Measurements from ENCODE around the gene CETN3.

The CETN3 gene

DNA sequence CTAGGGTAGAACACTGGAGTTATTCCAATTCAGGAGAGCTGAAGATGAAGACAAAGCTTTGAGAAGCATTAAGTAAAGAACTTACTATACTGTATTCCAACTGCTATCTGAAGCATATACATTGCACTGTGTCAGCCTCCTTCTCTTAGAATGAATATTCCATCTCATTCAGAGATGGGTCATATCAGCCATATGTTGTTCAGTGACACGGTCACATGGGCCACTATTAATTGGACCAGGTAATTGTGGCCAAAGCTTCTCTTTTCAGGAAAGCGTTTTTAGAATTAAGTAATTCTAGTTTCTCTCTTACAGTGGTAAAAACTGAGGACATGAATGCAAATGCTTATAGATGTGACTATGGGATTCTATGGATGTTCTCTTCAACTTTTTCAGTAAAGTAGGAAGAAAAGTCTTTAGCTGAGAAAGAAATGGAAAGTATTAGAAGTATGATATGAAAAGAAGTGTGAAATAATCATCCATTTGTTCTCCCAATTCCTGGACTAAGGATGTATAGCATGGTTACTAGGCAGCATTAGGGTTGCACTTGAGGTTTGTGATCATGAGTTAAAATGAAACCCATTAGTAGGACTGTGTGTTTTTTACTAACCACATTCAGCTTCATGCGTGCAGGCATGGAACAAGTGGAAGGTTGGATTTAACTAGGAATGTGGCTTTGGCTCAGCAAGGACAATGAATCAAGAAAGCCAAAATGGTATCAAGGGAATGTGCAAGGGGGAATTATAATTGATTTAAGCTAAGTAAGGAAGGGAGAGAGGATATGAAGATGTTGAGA, 40.9 kb downstream of the CETN3 start:
- TF ChIP-seq, protein P1, sequence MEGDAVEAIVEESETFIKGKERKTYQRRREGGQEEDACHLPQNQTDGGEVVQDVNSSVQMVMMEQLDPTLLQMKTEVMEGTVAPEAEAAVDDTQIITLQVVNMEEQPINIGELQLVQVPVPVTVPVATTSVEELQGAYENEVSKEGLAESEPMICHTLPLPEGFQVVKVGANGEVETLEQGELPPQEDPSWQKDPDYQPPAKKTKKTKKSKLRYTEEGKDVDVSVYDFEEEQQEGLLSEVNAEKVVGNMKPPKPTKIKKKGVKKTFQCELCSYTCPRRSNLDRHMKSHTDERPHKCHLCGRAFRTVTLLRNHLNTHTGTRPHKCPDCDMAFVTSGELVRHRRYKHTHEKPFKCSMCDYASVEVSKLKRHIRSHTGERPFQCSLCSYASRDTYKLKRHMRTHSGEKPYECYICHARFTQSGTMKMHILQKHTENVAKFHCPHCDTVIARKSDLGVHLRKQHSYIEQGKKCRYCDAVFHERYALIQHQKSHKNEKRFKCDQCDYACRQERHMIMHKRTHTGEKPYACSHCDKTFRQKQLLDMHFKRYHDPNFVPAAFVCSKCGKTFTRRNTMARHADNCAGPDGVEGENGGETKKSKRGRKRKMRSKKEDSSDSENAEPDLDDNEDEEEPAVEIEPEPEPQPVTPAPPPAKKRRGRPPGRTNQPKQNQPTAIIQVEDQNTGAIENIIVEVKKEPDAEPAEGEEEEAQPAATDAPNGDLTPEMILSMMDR (IDR thresholded peaks at IDR 0.05; ENCODE audit: low read depth, low read length), result no peak
- no peak for DNase-seq (ENCODE audit: low read depth in 2 of 2)
- no peak overlapping the region for H3K4me3 ChIP-seq (replicated peaks in 1 of 2; ENCODE audit: low read depth in 2 of 2, low read length in 2 of 2)

DNA sequence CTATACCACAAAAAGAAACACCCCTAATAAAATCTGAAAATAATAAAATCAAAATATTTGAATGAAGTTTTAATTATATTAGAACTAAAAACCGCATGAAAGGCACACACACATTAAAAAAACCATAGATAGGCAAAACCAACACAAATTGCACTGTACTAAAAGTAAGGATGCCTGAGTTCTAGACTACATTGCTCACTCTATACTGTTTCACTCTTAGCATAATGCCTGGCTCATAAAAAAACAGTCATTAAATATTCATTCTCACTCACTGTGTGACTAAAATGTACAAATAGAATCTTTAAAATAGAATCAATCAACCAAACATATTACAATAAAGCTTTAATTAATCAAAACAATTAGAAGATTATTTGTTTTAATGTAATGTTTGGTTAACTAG, 41.7 kb downstream of the CETN3 start:
- H3K4me3 ChIP-seq (replicated peaks in 1 of 2; ENCODE audit: low read depth in 2 of 2, low read length in 2 of 2), result no peak overlapping the region
- no peak for DNase-seq (ENCODE audit: low read depth in 2 of 2)
- TF ChIP-seq, protein P1 (IDR thresholded peaks at IDR 0.05; ENCODE audit: low read depth, low read length), result no peak

DNA sequence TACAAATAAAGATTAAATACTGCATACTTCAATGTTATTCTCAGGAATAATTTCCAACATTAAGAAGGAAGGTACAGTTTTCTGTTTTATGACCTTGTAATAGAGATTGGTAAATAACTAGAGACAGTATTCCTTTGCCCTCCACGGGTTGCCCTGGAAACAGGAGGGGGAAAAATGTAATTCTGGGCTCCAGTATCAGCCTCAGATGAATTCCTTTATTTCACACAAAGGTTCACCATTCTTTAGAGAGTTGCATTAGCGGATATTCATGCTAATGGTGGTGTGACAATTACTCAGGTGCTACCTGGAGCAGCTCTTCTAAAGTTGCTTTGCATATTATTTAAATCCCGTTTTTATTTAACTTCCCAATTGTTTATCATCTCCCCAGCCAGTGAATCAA, 42.6 kb downstream of the CETN3 start:
- TF ChIP-seq, protein P1 (IDR thresholded peaks at IDR 0.05; ENCODE audit: low read depth, low read length), result no peak
- H3K4me3 ChIP-seq (replicated peaks in 1 of 2; ENCODE audit: low read depth in 2 of 2, low read length in 2 of 2), result no peak overlapping the region
- no peak for DNase-seq (ENCODE audit: low read depth in 2 of 2)

DNA sequence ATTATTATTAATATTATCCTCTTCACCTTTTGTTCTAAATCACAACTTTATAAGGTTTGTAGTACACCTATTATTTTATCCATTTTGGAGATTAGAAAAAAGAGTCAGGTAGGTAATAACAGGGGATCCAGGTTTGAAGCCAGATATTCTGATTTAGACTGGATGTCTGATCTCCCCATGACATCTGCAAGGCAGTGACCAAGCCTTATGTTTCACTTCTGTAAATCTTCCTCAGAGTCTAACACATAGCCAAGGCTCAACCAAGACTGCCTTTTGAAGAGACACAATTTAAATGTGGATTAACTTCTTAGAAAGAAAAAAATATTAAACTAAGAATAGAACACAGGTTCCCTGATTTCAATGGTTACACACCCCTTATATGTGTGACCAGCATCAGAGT, 44.2 kb downstream of the CETN3 start:
- DNase-seq (ENCODE audit: low read depth in 2 of 2), result no peak

DNA sequence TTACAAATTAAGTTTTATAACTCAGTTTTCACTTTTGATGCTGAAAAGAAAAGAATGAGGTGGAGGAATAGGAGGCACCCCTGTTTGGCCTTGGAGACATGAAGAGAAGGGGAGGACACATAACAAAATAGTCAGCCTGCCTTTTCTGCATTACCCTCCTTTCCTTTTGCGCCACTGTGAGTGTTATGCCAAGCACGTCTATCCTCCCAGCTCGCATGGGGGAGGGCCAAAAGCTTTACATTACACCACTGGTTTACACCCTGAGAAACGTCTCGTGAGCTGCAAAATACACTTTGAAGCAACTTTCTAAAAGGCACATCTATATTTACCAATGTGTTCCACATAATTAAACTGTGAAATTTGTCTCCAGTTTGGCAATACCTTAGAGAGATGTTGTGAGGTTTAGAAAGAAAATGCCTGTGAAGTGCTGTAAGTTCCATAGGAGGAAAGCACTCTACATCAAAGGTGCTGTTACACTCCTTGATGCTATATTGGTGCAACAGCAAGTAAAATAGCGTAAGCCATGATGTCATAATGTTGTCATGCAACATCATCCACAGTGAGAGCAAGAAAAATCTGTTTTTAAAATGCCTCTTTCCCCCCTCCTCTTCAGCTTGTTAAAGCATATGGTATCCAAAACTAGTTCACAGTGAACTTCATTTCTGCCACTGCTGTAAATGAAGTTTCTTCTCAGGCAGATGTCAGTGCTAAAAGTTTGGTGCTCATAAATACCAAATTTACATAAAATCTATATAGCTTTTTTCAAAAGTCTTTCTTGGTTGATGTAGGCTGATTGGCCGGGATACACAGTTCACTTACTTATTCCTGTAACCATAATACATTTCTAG, 50.3 kb downstream of the CETN3 start:
- DNase-seq (ENCODE audit: low read depth in 2 of 2), result no peak
- TF ChIP-seq, protein P1 (IDR thresholded peaks at IDR 0.05; ENCODE audit: low read depth, low read length), result no peak
- H3K4me3 ChIP-seq (replicated peaks in 1 of 2; ENCODE audit: low read depth in 2 of 2, low read length in 2 of 2), result no peak overlapping the region

More for the DNA sequence above, 44.2 kb downstream of the CETN3 start:
- TF ChIP-seq, protein P1 (IDR thresholded peaks at IDR 0.05; ENCODE audit: low read depth, low read length), result no peak
- no peak overlapping the region for H3K4me3 ChIP-seq (replicated peaks in 1 of 2; ENCODE audit: low read depth in 2 of 2, low read length in 2 of 2)

DNA sequence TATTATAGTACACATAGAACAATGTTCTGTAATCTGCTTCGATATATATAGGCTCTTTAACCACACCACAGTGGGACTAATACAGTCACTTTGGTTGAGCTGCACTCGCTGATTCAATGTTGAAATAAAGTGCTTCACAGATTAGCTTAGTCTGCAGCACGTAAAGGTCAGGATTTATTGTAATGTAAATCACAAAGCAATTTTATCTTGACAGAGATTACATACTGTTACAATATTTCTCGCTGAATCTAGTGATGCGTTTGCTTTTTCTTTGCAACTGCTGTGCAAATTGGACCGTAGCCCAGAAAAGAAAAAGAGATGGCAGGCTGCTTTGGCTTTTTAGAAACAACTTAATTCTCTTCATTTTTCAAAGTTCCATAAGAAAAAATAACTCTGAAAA, 52.9 kb downstream of the CETN3 start:
- TF ChIP-seq, protein P1 (IDR thresholded peaks at IDR 0.05; ENCODE audit: low read depth, low read length), result no peak
- no peak overlapping the region for H3K4me3 ChIP-seq (replicated peaks in 1 of 2; ENCODE audit: low read depth in 2 of 2, low read length in 2 of 2)
- peak; percentile 6 to 20 for DNase-seq (ENCODE audit: low read depth in 2 of 2)
